ENCODE measurements around the gene CXCL16.
"Not testable (repeated sequence)": the region's sequence is repeated elsewhere in the genome, so short reads cannot be mapped to it uniquely, and the experiment has no call there.

Gene CXCL16

DNA sequence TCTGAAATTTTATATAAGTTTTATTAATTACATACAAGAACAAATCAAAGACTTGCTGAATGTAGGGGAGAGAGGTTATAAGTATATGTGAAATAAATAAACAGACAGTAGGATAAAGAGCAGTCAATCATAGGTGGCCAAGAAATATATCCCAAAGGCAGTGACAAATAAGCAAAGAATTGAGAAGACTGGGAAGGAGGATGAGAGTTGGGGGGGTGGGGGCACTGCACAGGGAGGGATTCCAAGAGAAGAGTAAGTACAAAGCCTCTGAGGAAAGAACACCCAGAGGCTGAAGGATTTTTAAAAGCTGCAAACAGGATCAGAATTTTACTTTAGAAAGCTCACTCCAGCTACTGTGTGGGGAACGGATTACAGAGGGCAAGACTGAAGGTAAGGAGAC lies 38.6 kb downstream of the CXCL16 start:
- no peak overlapping the region for H3K27ac Mint-ChIP-seq (ENCODE audit: low read depth)
- ATAC-seq (replicated peaks; ENCODE audit: extremely low read depth, poor library complexity, severe bottlenecking) (no peak), DNase-seq (ENCODE audit: low spot score in 2 of 2) (no peak)
- peaks cover 35% of the 10 kb centered on the region for H3K4me1 Mint-ChIP-seq
- no peaks in the 10 kb centered on the region for H3K9me3 Mint-ChIP-seq
- H3K4me3 Mint-ChIP-seq, result no peak overlapping the region
- H3K27me3 Mint-ChIP-seq, result no peaks in the 10 kb centered on the region
- peaks cover 10% of the 10 kb centered on the region for H3K36me3 Mint-ChIP-seq (ENCODE audit: insufficient read depth)

DNA sequence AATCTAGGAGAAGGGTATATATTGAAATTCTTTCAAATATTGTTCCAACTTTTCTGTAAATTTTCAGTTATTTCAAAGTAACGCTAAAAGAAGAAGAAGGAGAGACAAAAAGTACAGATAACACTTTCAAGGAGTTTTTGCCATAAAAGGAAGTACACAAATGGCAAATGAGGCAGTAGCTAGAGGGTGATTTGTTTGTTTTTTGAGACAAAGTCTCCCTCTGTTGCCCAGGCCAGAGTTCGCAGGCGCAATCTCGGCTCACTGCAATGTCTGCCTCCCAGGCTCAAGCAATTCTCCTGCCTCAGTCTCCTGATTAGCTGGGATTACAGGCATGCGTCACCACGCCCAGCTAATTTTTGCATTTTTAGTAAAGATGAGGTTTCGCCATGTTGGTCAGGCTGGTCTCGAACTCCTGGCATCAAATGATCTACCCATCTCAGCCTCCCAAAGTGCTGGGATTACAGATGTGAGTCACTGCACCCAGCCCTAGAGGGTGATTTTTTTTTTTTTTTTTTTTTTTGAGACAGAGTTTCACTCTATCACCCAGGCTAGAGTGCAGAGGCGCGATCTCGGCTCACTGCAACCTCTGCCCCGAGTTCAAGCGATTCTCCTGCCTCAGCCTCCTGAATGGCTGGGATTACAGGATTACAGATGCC lies 40.2 kb downstream of the CXCL16 start:
- H3K36me3 Mint-ChIP-seq (ENCODE audit: insufficient read depth); H3K27me3 Mint-ChIP-seq; H3K4me3 Mint-ChIP-seq; ATAC-seq (replicated peaks; ENCODE audit: extremely low read depth, poor library complexity, severe bottlenecking); DNase-seq (ENCODE audit: low spot score in 2 of 2); H3K9me3 Mint-ChIP-seq; H3K27ac Mint-ChIP-seq (ENCODE audit: low read depth): not testable (repeated sequence)
- peaks cover 37% of the 10 kb centered on the region for H3K4me1 Mint-ChIP-seq

DNA sequence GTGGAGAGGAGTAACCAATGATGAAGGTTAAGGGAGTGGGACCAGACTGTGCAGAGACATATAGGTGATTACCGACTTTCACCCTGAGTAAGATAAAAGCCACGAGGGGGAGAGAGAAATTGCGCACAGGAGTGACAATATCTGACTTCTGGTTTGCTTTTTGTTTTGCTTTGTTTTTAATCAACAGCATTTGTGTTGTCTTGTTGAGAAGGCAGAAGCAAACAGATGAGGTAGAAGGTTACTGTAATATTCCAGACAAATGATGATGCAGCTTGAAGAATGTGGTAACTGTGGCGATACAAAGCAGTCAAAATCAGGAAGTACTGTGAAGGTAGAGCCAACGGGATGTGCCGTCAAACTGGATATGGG lies 43.3 kb downstream of the CXCL16 start:
- H3K27me3 Mint-ChIP-seq, result no peaks in the 10 kb centered on the region
- peaks cover 21% of the 10 kb centered on the region for H3K4me1 Mint-ChIP-seq
- ATAC-seq (replicated peaks; ENCODE audit: extremely low read depth, poor library complexity, severe bottlenecking) (peak; percentile 94), DNase-seq (ENCODE audit: low spot score in 2 of 2) (peak in 1 of 2 donors; percentile 38)
- H3K27ac Mint-ChIP-seq (ENCODE audit: low read depth), result peak overlapping the region; percentile 96
- no peaks in the 10 kb centered on the region for H3K9me3 Mint-ChIP-seq
- peak overlapping the region; percentile 73 for H3K4me3 Mint-ChIP-seq
- H3K36me3 Mint-ChIP-seq (ENCODE audit: insufficient read depth), result peaks cover 6% of the 10 kb centered on the region

GRCh38 chr17:4693416-4693815 lies 46.3 kb downstream of the CXCL16 start:
- H3K27ac Mint-ChIP-seq (ENCODE audit: low read depth), result no peak overlapping the region
- no peaks in the 10 kb centered on the region for H3K27me3 Mint-ChIP-seq
- peaks cover 23% of the 10 kb centered on the region for H3K36me3 Mint-ChIP-seq (ENCODE audit: insufficient read depth)
- peaks cover 38% of the 10 kb centered on the region for H3K4me1 Mint-ChIP-seq
- no peak overlapping the region for H3K4me3 Mint-ChIP-seq
- no peak for DNase-seq (ENCODE audit: low spot score in 2 of 2)
- no peak for ATAC-seq (replicated peaks; ENCODE audit: extremely low read depth, poor library complexity, severe bottlenecking)
- no peaks in the 10 kb centered on the region for H3K9me3 Mint-ChIP-seq

GRCh38 chr17:4691686-4692085 lies 48.0 kb downstream of the CXCL16 start:
- Mint-ChIP-seq H3K4me1 (peaks cover 44% of the 10 kb centered on the region), H3K9me3 (no peaks in the 10 kb centered on the region), H3K27me3 (no peaks in the 10 kb centered on the region), H3K36me3 (ENCODE audit: insufficient read depth) (peaks cover 34% of the 10 kb centered on the region), H3K27ac (ENCODE audit: low read depth) (peak overlapping the region; percentile 23), H3K4me3 (no peak overlapping the region)
- DNase-seq (ENCODE audit: low spot score in 2 of 2) (no peak), ATAC-seq (replicated peaks; ENCODE audit: extremely low read depth, poor library complexity, severe bottlenecking) (no peak)

GRCh38 chr17:4690745-4691144 lies 49.0 kb downstream of the CXCL16 start:
- H3K9me3 Mint-ChIP-seq, result no peaks in the 10 kb centered on the region
- peaks cover 32% of the 10 kb centered on the region for H3K36me3 Mint-ChIP-seq (ENCODE audit: insufficient read depth)
- ATAC-seq (replicated peaks; ENCODE audit: extremely low read depth, poor library complexity, severe bottlenecking) (no peak), DNase-seq (ENCODE audit: low spot score in 2 of 2) (no peak)
- no peak overlapping the region for H3K4me3 Mint-ChIP-seq
- peak overlapping the region; percentile 61 for H3K27ac Mint-ChIP-seq (ENCODE audit: low read depth)
- H3K27me3 Mint-ChIP-seq, result no peaks in the 10 kb centered on the region
- H3K4me1 Mint-ChIP-seq, result peaks cover 42% of the 10 kb centered on the region

DNA sequence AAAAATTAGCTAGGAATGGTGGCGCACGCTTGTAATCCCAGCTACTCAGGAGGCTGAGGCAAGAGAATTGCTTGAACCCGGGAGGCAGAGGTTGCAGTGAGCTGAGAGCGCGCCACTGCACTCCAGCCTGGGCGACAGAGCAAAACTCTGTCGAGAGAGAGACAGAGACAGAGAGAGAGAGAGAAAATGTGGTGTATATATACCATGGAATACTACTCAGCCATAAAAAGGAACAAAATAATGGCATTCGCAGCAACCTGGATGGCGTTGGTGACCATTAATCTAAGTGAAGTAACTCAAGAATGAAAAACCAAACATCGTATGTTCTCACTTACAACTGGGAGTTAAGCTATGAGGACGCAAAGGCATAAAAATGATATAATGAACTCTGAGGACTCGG lies 49.9 kb downstream of the CXCL16 start:
- peaks cover 41% of the 10 kb centered on the region for H3K4me1 Mint-ChIP-seq
- not testable (repeated sequence) for DNase-seq (ENCODE audit: low spot score in 2 of 2); ATAC-seq (replicated peaks; ENCODE audit: extremely low read depth, poor library complexity, severe bottlenecking); H3K4me3 Mint-ChIP-seq; H3K9me3 Mint-ChIP-seq; H3K27me3 Mint-ChIP-seq
- H3K27ac Mint-ChIP-seq (ENCODE audit: low read depth), result peak overlapping the region; percentile 39
- peaks cover 32% of the 10 kb centered on the region for H3K36me3 Mint-ChIP-seq (ENCODE audit: insufficient read depth)

GRCh38 chr17:4683739-4684138 lies 56.0 kb downstream of the CXCL16 start:
- H3K27ac Mint-ChIP-seq (ENCODE audit: low read depth); ATAC-seq (replicated peaks; ENCODE audit: extremely low read depth, poor library complexity, severe bottlenecking): not testable (repeated sequence)
- H3K4me1 Mint-ChIP-seq, result peaks cover 22% of the 10 kb centered on the region

More at GRCh38 chr17:4683739-4684138, 56.0 kb downstream of the CXCL16 start:
- peaks cover 41% of the 10 kb centered on the region for H3K36me3 Mint-ChIP-seq (ENCODE audit: insufficient read depth)
- not testable (repeated sequence) for H3K4me3 Mint-ChIP-seq; H3K27me3 Mint-ChIP-seq; H3K9me3 Mint-ChIP-seq; DNase-seq (ENCODE audit: low spot score in 2 of 2)
